HG02973 (cell line): ENCODE measurements around the gene ZNF628.

ENCODE experiments used
- ATAC-seq: cut with Tn5 transposase; IDR thresholded peaks from one replicate; pipeline ENCODE4 v1.9.1; 2021; ENCODE audit warnings: moderate library complexity; ENCODE audit not compliant: unreplicated experiment

ZNF628 gene

GRCh38 chr19:55449469-55449868 is 26.9 kb upstream of the ZNF628 start:
- no peak for ATAC-seq

- no peak for ATAC-seq
Observed at GRCh38 chr19:55451163-55451964, 25.1 kb upstream of the ZNF628 start.

- ATAC-seq = no peak
Observed at GRCh38 chr19:55451965-55452748, 24.3 kb upstream of the ZNF628 start.

GRCh38 chr19:55452749-55453346 is 23.6 kb upstream of the ZNF628 start:
- ATAC-seq = no peak

DNA sequence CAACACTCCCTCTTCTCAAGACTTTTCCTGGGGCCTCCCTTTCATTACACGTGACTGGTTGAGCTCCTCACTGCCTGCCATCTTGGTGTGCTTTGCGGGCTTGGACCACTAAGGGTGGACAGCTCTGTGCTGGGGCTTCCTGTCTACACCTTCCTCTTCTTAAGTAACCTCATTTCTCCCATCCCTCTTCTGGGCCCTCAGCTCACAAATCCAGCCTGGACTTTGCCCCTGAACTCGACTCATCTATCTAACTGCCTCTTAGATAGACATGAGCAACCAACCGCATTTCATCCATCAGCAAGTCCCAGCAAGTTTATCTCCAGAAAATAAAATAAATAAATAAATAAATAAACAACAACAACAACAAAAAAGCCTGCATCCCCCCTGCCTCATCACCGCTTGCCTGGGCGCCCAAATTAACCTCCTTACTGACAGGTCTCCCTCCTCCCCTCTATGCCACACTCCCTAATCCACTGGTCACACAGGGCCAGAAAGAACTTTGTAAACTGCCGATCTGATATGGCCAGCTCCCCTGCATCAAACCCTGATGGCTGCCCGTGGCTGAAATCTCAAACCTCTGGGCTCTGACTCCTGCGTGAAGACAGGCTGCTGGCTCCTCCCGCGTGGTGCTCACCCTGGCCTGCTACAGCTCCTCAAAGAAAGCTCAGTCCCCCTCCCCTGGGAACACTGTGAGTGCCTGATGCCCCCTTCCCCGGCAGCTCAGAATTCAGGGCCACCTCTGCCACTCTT is 22.7 kb upstream of the ZNF628 start:
- ATAC-seq = no peak

GRCh38 chr19:55454787-55455243 is 21.6 kb upstream of the ZNF628 start:
- no peak for ATAC-seq

- no peak for ATAC-seq
Observed at GRCh38 chr19:55455576-55456235, 20.7 kb upstream of the ZNF628 start.

DNA sequence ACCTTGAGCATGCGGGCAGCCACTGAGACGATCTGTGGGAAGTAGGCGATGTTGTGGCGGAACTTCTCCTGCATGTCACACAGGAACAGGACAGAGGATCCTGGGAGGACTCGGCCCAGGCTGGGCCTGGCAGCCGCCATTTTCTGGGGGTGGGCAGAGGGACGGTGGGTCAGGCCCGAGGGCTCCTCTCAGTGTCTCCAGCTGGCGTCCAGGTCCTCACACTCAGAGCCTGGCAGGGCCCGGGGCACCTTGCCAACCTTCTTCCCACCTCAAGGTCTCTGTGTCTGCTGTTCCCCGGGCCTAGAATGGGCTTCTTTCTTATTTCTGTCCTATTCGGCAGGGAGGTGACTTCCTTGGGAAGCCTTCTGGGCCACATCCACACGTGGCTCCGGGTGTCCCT is 20.1 kb upstream of the ZNF628 start:
- ATAC-seq = no peak

GRCh38 chr19:55457683-55458457 is 18.5 kb upstream of the ZNF628 start:
- ATAC-seq = no peak

GRCh38 chr19:55459551-55459949 is 16.9 kb upstream of the ZNF628 start:
- no peak for ATAC-seq

GRCh38 chr19:55459950-55460657 is 16.3 kb upstream of the ZNF628 start:
- no peak for ATAC-seq

DNA sequence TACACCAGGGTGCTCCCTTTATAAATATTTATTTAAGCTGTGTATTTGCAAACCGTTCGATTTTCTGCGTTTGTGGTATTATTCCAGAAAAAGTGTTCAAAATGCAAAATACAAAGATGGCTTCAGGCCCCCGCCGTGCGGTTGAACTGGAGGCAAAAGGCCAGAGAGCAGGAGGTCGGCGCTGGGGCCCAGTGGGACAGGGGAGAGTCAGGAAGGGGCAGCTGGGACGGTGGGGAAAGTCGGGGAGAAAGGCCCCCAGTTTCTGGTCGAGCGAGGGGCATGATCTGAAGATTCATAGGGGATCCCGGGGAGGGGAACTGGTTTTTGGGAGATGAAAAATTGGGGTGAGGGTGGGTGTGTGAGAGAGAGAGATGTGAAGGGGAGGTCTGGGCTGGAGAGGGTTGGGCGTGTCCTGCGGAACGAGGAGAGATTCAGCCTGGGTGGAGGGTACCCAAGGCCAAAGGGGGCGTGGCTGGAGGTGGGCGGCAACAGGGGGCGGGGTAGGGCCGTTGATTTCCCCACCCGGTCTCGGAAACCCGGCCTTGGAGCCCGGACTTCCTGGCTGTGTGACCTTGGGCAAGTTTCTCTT is 15.7 kb upstream of the ZNF628 start:
- ATAC-seq = no peak

GRCh38 chr19:55461259-55461973 is 15.0 kb upstream of the ZNF628 start, which contains the start of gene ISOC2:
Gene ISOC2, minus strand, starts transcription at chr19:55461642. Its CDS starts 5,156 bp downstream, at chr19:55456486.
- ATAC-seq = peak; percentile 87

DNA sequence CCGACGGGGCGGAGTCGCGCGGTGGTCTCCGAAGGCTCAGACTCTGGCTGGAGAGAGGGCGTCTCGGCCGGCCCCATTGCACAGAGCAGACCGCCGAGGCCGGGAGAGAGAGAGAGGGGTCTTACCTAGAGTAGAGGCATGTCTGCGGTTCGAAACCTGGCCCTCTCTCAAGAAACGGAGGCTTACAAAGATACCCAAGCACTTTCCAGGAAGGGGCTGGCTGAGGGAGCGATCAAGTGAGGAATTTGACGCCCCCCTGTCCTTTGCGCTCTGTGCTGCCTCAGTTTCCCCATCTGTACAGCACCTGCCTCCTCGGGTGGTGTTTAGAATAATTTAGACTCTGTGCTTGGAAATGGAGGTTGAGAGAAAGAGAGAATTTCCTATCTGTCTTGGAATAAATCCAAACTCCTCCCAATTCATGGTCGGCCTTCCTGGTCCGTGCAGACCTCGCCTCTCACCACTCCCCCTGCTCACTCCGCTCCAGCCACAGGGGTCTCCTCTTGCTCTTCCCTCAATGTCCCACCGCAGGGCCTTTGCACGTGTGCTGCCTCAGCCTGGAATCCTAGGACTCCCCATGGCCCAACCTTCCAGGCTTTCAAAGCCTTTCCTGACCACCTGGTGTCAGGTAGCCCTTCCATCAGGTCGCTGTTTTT is 14.3 kb upstream of the ZNF628 start:
- ATAC-seq = no peak

DNA sequence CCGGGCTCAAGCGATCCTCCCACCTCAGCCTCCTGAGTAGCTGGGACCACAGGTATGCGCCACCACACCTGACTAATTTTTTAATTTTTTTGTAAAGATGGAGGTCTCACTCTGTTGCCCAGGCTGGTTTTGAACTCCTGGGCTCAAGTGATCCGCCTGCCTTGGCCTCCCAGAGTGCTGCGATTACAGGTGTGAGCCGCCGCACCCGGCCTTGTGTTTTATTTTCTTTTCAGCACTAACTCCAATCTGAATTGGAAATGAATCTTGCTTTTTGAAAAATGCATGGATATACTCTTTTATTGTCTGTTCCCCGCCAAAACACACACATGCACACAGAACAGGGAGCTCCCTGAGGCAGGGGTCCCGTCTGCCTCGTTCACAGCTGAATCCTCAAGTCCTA is 13.7 kb upstream of the ZNF628 start:
- ATAC-seq = no peak

- no peak for ATAC-seq
Observed at GRCh38 chr19:55463583-55464031, 12.8 kb upstream of the ZNF628 start.

GRCh38 chr19:55464039-55464661 is 12.3 kb upstream of the ZNF628 start:
- no peak for ATAC-seq
